NT2/D1 (cell line): ENCODE results near the gene AGMO.

Source experiments
- SUZ12 ChIP-seq: IDR thresholded peaks from 2 replicates; pipeline ENCODE4 v1.6.1; 2011; ENCODE audit not compliant: insufficient read length, insufficient read depth; ENCODE audit errors: extremely low read depth
- YY1 ChIP-seq: IDR thresholded peaks from 2 replicates; pipeline ENCODE4 v1.6.1; 2011; ENCODE audit not compliant: insufficient read length, insufficient read depth
- ZNF274 ChIP-seq: IDR thresholded peaks from 2 replicates; pipeline ENCODE4 v1.6.1; 2011; ENCODE audit warnings: mild to moderate bottlenecking, low read depth, low read length

DNA sequence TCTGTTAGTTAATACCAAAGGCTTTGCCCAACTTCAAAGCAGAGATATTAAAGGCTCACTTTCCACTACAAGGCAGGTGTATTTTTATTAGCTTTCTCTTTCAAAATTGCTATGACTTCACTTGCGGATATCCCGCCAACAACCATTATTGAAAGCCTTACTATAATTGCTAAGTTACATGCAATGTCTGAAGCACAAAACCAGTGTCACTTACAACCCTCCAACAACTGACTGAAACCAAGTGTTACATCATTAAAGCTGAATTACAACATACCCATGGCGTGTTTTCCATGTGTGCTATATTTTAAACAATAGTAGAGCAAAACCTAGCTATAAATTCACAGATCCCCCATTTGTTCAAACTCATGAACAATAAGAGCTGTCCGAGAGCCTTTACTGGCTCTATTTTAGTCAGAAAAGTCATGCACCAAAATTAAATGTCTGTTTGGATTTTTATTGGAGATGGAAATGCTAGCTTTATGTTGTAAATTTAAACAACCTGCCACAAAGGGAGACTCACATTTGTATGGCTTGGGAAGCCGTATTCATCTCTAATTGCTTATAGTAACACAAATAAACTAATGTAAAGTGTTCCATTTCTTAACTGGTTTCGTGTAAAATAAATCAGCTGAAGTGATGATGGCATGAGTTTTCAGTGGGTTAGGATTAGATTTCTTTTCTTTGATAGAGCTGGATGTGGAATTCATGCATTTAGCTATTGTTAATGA lies 227.1 kb downstream of the AGMO start:
- TF ChIP-seq YY1 (no peak), SUZ12 (no peak), ZNF274 (no peak)
